Measurements from ENCODE around the gene COL20A1.

DNA sequence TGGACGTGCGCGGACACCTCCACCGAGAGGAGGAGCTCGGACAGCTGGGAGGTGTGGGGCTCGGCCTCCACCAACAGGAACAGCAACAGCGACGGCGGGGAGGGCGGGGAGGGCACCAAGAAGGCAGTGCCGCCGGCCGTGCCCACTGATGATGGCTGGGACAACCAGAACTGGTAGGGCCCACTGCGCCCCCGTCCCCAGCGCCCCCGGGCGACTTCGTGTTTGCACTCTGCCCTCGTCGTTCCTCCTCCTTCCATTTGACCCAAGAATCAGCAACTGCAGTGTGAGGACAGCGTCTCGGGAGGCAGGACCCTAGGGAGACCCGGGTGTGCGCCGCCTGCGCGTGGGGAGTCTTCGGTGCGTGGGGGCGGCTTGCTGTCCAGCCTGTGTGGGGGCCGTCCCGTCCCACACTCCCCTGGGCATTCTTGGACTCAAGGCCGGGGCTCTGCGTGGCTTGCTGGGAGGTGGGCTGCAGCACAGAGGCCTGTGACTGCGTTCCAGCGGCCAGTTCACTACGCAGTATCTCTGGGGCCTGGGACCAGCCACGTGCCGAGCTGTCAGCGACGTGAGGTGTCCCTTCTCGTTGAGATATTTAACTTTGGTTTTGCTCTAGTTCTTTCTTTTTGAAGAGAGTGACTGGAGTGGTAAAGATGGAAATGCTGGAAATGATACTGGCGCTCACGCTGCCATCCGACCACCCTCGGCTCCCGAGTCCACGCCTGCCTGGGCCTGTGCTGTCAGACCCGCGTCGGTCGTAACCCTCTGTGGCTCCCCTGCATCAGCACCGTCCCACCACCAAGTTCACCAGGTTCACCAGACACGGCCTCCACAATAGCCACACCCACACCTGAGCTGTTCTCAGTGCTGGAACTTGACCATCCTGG lies 5.0 kb upstream of the COL20A1 start:
- TF ChIP-seq, protein P1, sequence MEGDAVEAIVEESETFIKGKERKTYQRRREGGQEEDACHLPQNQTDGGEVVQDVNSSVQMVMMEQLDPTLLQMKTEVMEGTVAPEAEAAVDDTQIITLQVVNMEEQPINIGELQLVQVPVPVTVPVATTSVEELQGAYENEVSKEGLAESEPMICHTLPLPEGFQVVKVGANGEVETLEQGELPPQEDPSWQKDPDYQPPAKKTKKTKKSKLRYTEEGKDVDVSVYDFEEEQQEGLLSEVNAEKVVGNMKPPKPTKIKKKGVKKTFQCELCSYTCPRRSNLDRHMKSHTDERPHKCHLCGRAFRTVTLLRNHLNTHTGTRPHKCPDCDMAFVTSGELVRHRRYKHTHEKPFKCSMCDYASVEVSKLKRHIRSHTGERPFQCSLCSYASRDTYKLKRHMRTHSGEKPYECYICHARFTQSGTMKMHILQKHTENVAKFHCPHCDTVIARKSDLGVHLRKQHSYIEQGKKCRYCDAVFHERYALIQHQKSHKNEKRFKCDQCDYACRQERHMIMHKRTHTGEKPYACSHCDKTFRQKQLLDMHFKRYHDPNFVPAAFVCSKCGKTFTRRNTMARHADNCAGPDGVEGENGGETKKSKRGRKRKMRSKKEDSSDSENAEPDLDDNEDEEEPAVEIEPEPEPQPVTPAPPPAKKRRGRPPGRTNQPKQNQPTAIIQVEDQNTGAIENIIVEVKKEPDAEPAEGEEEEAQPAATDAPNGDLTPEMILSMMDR (IDR thresholded peaks at IDR 0.05): no peak
- no peak for TF ChIP-seq ZFX (IDR thresholded peaks at IDR 0.05; ENCODE audit: borderline replicate concordance)

Data from 22Rv1 (cell line).